Mesenchymal stem cell (in vitro differentiated cells and primary cell): ENCODE data around the gene CERS1.

Source experiments
- DNase-seq: peaks from one replicate; pipeline ENCODE4 v3.0.0-alpha.2; 2013
- H2AFZ ChIP-seq: one replicate; pipeline ENCODE4 v1.6.1; 2013; ENCODE audit warnings: low read depth, mild to moderate bottlenecking, control low read depth, inconsistent platforms, low read length, moderate library complexity
- H2AK5ac ChIP-seq: 2 replicates; pipeline ENCODE4 v1.6.1; 2013; ENCODE audit warnings: low read length, moderate library complexity, mild to moderate bottlenecking, inconsistent platforms; ENCODE audit not compliant: severe bottlenecking
- H2BK120ac ChIP-seq: one replicate; pipeline ENCODE4 v1.6.1; 2013; ENCODE audit warnings: low read depth, mild to moderate bottlenecking, inconsistent platforms, low read length, moderate library complexity
- H2BK12ac ChIP-seq, 2 experiments: one replicate each; pipeline ENCODE4 v1.6.1; 2013; ENCODE audit warnings: inconsistent platforms in 2 of 2, low read length in 2 of 2, mild to moderate bottlenecking in 2 of 2, moderate library complexity in 2 of 2, control low read depth in 1 of 2
- H2BK15ac ChIP-seq: one replicate; pipeline ENCODE4 v1.6.1; 2013; ENCODE audit warnings: mild to moderate bottlenecking, low read depth, inconsistent platforms; ENCODE audit not compliant: poor library complexity, severe bottlenecking
- H2BK5ac ChIP-seq: 2 replicates; pipeline ENCODE4 v1.6.1; 2013; ENCODE audit warnings: low read depth, mild to moderate bottlenecking, low read length, control low read depth, inconsistent platforms; ENCODE audit not compliant: poor library complexity, severe bottlenecking
- H3K14ac ChIP-seq, 2 experiments: one replicate each; pipeline ENCODE4 v1.6.1; 2013; ENCODE audit warnings: inconsistent platforms in 2 of 2, low read length in 2 of 2, control low read depth in 1 of 2, mild to moderate bottlenecking in 1 of 2, moderate library complexity in 1 of 2
- H3K18ac ChIP-seq, 2 experiments: one replicate each; pipeline ENCODE4 v1.6.1; 2013; ENCODE audit warnings: inconsistent platforms in 2 of 2, low read length in 2 of 2, control low read depth in 1 of 2, low read depth in 1 of 2, mild to moderate bottlenecking in 1 of 2
- H3K23ac ChIP-seq, 2 experiments: one replicate each; pipeline ENCODE4 v1.6.1; 2013; ENCODE audit warnings: inconsistent platforms in 2 of 2, low read length in 2 of 2, mild to moderate bottlenecking in 2 of 2, moderate library complexity in 2 of 2, control low read depth in 1 of 2
- H3K27ac ChIP-seq: 2 replicates; pipeline ENCODE4 v1.5.1; 2013; ENCODE audit warnings: mild to moderate bottlenecking, moderate library complexity, low read length, control low read depth, inconsistent platforms; ENCODE audit not compliant: poor library complexity, severe bottlenecking
- H3K27me3 ChIP-seq, 2 experiments: 2 replicates each; pipeline versions ENCODE4 v1.6.1 to v1.7.0; 2013; ENCODE audit warnings: low read length in 2 of 2, mild to moderate bottlenecking in 2 of 2, moderate library complexity in 2 of 2, control low read depth in 1 of 2, inconsistent platforms in 1 of 2; ENCODE audit not compliant: control insufficient read depth in 1 of 2, insufficient read depth in 1 of 2
- H3K36me3 ChIP-seq, 2 experiments: 2 replicates each; pipeline versions ENCODE4 v1.6.1 to v1.7.0; 2013; ENCODE audit warnings: low read length in 2 of 2, control low read depth in 1 of 2, inconsistent platforms in 1 of 2, low read depth in 1 of 2, mild to moderate bottlenecking in 1 of 2; ENCODE audit not compliant: insufficient read depth in 2 of 2, control insufficient read depth in 1 of 2
- H3K4ac ChIP-seq, 2 experiments: one replicate each; pipeline ENCODE4 v1.6.1; 2013; ENCODE audit warnings: inconsistent platforms in 2 of 2, low read length in 2 of 2, mild to moderate bottlenecking in 2 of 2, moderate library complexity in 2 of 2, control low read depth in 1 of 2, low read depth in 1 of 2
- H3K4me1 ChIP-seq: 2 replicates; pipeline ENCODE4 v1.6.1; 2013; ENCODE audit warnings: low read depth, low read length, control low read depth; ENCODE audit not compliant: control insufficient read depth, insufficient read depth
- H3K4me2 ChIP-seq: 2 replicates; pipeline ENCODE4 v1.6.1; 2013; ENCODE audit warnings: low read length, mild to moderate bottlenecking, inconsistent platforms; ENCODE audit not compliant: poor library complexity, severe bottlenecking
- H3K4me3 ChIP-seq, 2 experiments: 2 replicates each; pipeline versions ENCODE4 v1.5.1 to v1.7.0; 2013; ENCODE audit warnings: low read length in 2 of 2, mild to moderate bottlenecking in 2 of 2, control low read depth in 1 of 2, low read depth in 1 of 2; ENCODE audit not compliant: insufficient read depth in 1 of 2
- H3K79me1 ChIP-seq: replicated peaks from 2 replicates; pipeline ENCODE4 v1.6.1; 2013; ENCODE audit warnings: mild to moderate bottlenecking, control low read depth, low read length, inconsistent platforms; ENCODE audit not compliant: poor library complexity, severe bottlenecking
- H3K9ac ChIP-seq: 2 replicates; pipeline ENCODE4 v1.7.0; 2013; ENCODE audit warnings: mild to moderate bottlenecking, low read length, moderate library complexity
- H3K9me3 ChIP-seq: 2 replicates; pipeline ENCODE4 v1.7.0; 2013; ENCODE audit warnings: mild to moderate bottlenecking, low read length; ENCODE audit not compliant: control insufficient read depth
- H4K8ac ChIP-seq: one replicate; pipeline ENCODE4 v1.6.1; 2013; ENCODE audit warnings: inconsistent platforms, mild to moderate bottlenecking, low read length, moderate library complexity
- H4K91ac ChIP-seq: one replicate; pipeline ENCODE4 v1.6.1; 2013; ENCODE audit warnings: mild to moderate bottlenecking, low read length, inconsistent platforms
- WGBS: methylation state at CpG from one replicate; pipeline ENCODE4 v1.1.7; 2013; ENCODE audit warnings: mixed read lengths; 5-methylcytosine and 5-hydroxymethylcytosine counted together

CERS1 gene

GRCh38 chr19:18910801-18911436 is 15.0 kb upstream of the CERS1 start:
- Histone ChIP-seq H3K4me2 (no peak overlapping the region), H2BK15ac (no peak overlapping the region), H3K79me1 (peaks cover 59% of the 10 kb centered on the region), H3K9me3 (no peaks in the 10 kb centered on the region), H3K36me3 (peaks cover 66 to 88% of the 10 kb centered on the region in 2 experiments), H3K18ac (no peak overlapping the region), H4K8ac (peak overlapping the region; percentile 0), H4K91ac (no peak overlapping the region), H3K14ac (no peak overlapping the region), H2BK120ac (no peak overlapping the region), H2AK5ac (no peak overlapping the region), H3K9ac (no peak overlapping the region), H3K27ac (no peak overlapping the region), H3K27me3 (no peaks in the 10 kb centered on the region), H2BK5ac (no peak overlapping the region), H3K4ac (no peak overlapping the region), H3K23ac (no peak overlapping the region), H2AFZ (no peak overlapping the region), H3K4me3 (no peak overlapping the region), H3K4me1 (peaks cover 13% of the 10 kb centered on the region), H2BK12ac (no peak overlapping the region)
- DNase-seq: no peak
- WGBS: 96% methylated on average over 19 of the region's 19 CpGs

GRCh38 chr19:18910010-18910409 is 14.1 kb upstream of the CERS1 start:
- Histone ChIP-seq H2BK5ac (no peak overlapping the region), H2BK12ac (no peak overlapping the region), H2BK15ac (no peak overlapping the region), H3K23ac (no peak overlapping the region), H3K36me3 (peaks cover 68 to 88% of the 10 kb centered on the region in 2 experiments), H3K27ac (no peak overlapping the region), H2BK120ac (no peak overlapping the region), H4K91ac (no peak overlapping the region), H3K4me3 (no peak overlapping the region), H3K9me3 (no peaks in the 10 kb centered on the region), H3K4ac (no peak overlapping the region), H3K27me3 (no peaks in the 10 kb centered on the region), H3K4me1 (peaks cover 7% of the 10 kb centered on the region), H2AK5ac (no peak overlapping the region), H3K18ac (no peak overlapping the region), H2AFZ (no peak overlapping the region), H3K14ac (no peak overlapping the region), H3K9ac (no peak overlapping the region), H4K8ac (no peak overlapping the region), H3K4me2 (no peak overlapping the region), H3K79me1 (peaks cover 58% of the 10 kb centered on the region)
- whole genome bisulfite sequencing: 99% methylated on average over 8 of the region's 10 CpGs
- no peak for DNase-seq

GRCh38 chr19:18908917-18909619 is 13.1 kb upstream of the CERS1 start:
- Histone ChIP-seq H2BK120ac (no peak overlapping the region), H4K8ac (no peak overlapping the region), H2AK5ac (no peak overlapping the region), H3K9ac (no peak overlapping the region), H3K27me3 (no peaks in the 10 kb centered on the region), H3K14ac (no peak overlapping the region), H2AFZ (no peak overlapping the region), H2BK12ac (no peak overlapping the region), H3K4ac (no peak overlapping the region), H2BK15ac (no peak overlapping the region), H3K18ac (no peak overlapping the region), H3K4me2 (no peak overlapping the region), H4K91ac (no peak overlapping the region), H3K36me3 (peaks cover 71 to 91% of the 10 kb centered on the region in 2 experiments), H3K4me3 (no peak overlapping the region), H3K27ac (no peak overlapping the region), H3K9me3 (no peaks in the 10 kb centered on the region), H3K23ac (no peak overlapping the region), H3K4me1 (peaks cover 12% of the 10 kb centered on the region), H3K79me1 (peaks cover 64% of the 10 kb centered on the region), H2BK5ac (peak overlapping the region; percentile 3)
- 99% methylated on average over 16 of the region's 17 CpGs for WGBS
- no peak for DNase-seq

DNA sequence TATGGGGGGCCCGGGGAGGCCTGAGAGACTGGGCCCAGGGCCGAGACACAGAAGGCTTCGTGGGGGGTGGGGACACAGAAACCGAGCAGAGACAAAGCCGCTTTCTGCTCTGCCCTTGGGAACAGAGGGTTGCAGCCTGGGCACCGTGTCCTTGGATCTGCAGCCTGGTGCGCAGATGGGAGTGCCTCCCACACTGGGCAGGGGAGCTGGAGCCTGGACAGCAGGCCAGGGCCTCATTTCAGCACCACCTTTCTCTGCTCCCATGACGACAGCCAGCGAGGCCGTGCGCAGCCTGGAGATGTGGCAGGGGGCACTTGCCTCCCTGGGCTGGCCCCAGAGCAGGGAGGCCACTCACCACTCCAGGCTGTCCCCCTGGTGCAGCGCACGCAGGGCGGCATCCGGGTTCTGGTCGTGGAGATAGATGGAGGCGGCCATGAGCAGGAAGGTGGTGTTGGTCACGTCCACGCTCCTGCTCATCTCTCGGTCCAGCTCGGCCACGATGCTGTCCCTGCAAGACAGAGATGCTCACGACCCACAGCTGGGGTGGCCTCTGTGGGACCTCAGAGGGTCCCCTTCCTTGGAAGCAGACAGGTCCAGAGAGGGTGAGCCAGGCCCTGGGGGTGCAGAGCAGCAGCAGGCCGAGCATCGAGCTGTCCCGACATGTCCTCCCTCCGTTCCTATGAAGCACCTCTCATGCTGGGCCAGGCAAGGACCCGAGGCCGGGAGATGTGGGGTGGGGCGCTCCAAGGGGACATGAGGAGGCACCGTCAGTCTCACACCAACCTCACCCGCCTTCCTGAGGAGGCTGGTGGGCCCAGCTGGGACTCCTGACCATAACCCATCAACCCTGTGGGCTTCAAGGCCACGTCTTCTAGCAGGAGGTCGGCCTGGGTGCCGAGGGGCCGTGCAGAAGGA is 10.9 kb upstream of the CERS1 start:
- H3K9me3 ChIP-seq: no peaks in the 10 kb centered on the region
- no peak overlapping the region for H3K27ac ChIP-seq
- no peak for DNase-seq
- H3K79me1 ChIP-seq: peaks cover 53% of the 10 kb centered on the region
- no peak overlapping the region for H3K18ac ChIP-seq
- H3K9ac ChIP-seq: no peak overlapping the region
- no peak overlapping the region for H3K4me3 ChIP-seq
- no peak overlapping the region for H2AFZ ChIP-seq
- no peak overlapping the region for H3K23ac ChIP-seq
- no peak overlapping the region for H2BK12ac ChIP-seq
- no peak overlapping the region for H2BK15ac ChIP-seq
- no peak overlapping the region for H3K14ac ChIP-seq
- H3K4me1 ChIP-seq: peaks cover 7% of the 10 kb centered on the region
- H3K4me2 ChIP-seq: no peak overlapping the region
- no peak overlapping the region for H2BK5ac ChIP-seq
- no peak overlapping the region for H3K4ac ChIP-seq
- H2BK120ac ChIP-seq: no peak overlapping the region
- 94% methylated on average over 36 of the region's 36 CpGs for WGBS
- no peaks in the 10 kb centered on the region for H3K27me3 ChIP-seq
- H4K8ac ChIP-seq: no peak overlapping the region
- no peak overlapping the region for H4K91ac ChIP-seq
- peaks cover 78 to 83% of the 10 kb centered on the region in 2 experiments for H3K36me3 ChIP-seq
- no peak overlapping the region for H2AK5ac ChIP-seq
